ENCODE measurements around the gene ANTKMT.

Gene ANTKMT

DNA sequence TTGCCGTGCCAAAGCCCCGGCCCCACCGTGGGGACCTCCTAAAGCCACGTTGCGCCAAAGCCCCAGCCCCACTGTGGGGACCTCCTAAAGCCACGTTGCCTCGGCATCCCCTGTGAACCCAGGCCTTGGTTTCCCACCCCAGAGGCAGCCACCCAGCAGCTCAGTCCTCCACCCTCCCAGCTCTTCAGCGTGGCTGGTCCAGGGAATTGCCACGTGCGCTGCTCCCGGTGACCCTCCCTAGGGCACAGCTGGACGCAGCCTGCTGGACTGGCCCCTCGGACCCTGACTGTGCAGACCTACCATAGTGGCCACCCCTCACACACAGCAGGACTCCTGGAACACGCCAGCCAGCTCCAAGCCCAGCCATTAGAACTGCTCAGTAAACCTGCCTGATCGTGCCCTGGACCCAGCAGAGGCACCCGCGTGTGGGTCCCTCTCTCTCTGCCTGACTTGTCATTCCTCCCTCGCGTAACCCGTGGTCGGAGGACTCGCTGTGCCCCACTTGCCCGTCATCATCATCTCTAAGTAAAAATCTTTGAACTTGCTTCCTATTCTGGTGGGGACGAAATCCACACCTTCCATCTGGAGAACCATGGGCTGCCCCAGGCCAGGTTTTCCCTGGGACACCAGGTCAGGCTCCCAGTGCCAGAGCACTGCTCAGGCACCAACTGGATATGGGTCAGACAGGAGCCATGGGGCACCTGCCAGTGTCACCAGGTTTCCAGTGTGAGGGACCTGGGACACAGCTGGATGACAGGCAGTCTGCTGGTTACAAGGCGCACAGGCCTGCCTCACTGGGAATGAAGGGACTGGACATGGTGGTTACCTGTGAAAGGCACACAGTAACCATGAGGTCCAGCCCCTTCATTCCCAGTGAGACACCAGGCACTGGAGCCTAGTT, 14.3 kb downstream of the ANTKMT start:
- DNase-seq (ENCODE audit: low read depth in 1 of 2, low spot score in 1 of 2), result no peak
- H3K27me3 ChIP-seq (ENCODE audit: insufficient read depth, poor library complexity, severe bottlenecking), result no peaks in the 10 kb centered on the region
- no peak overlapping the region for H3K4me3 ChIP-seq (replicated peaks; ENCODE audit: insufficient read depth, low read length)
- H3K27ac ChIP-seq (replicated peaks), result no peak overlapping the region
- TF ChIP-seq GABPA (IDR thresholded peaks at IDR 0.05; ENCODE audit: low read depth) (no peak), POLR2AphosphoS5 (IDR thresholded peaks at IDR 0.05; ENCODE audit: low read depth) (no peak), CTCF (IDR thresholded peaks at IDR 0.05; ENCODE audit: insufficient read depth, low read length) (no peak), SPI1 (IDR thresholded peaks at IDR 0.05; ENCODE audit: borderline replicate concordance, low read depth) (no peak)
- TF ChIP-seq, protein P1, sequence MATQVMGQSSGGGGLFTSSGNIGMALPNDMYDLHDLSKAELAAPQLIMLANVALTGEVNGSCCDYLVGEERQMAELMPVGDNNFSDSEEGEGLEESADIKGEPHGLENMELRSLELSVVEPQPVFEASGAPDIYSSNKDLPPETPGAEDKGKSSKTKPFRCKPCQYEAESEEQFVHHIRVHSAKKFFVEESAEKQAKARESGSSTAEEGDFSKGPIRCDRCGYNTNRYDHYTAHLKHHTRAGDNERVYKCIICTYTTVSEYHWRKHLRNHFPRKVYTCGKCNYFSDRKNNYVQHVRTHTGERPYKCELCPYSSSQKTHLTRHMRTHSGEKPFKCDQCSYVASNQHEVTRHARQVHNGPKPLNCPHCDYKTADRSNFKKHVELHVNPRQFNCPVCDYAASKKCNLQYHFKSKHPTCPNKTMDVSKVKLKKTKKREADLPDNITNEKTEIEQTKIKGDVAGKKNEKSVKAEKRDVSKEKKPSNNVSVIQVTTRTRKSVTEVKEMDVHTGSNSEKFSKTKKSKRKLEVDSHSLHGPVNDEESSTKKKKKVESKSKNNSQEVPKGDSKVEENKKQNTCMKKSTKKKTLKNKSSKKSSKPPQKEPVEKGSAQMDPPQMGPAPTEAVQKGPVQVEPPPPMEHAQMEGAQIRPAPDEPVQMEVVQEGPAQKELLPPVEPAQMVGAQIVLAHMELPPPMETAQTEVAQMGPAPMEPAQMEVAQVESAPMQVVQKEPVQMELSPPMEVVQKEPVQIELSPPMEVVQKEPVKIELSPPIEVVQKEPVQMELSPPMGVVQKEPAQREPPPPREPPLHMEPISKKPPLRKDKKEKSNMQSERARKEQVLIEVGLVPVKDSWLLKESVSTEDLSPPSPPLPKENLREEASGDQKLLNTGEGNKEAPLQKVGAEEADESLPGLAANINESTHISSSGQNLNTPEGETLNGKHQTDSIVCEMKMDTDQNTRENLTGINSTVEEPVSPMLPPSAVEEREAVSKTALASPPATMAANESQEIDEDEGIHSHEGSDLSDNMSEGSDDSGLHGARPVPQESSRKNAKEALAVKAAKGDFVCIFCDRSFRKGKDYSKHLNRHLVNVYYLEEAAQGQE (IDR thresholded peaks at IDR 0.05; ENCODE audit: insufficient replicate concordance, low read depth), result no peak

- TF ChIP-seq SPI1 (IDR thresholded peaks at IDR 0.05; ENCODE audit: borderline replicate concordance, low read depth), result no peak
- TF ChIP-seq, protein P1 (IDR thresholded peaks at IDR 0.05; ENCODE audit: insufficient replicate concordance, low read depth), result no peak
- no peak for TF ChIP-seq GABPA (IDR thresholded peaks at IDR 0.05; ENCODE audit: low read depth)
- no peak for TF ChIP-seq CTCF (IDR thresholded peaks at IDR 0.05; ENCODE audit: insufficient read depth, low read length)
- no peak for TF ChIP-seq POLR2AphosphoS5 (IDR thresholded peaks at IDR 0.05; ENCODE audit: low read depth)
- Histone ChIP-seq H3K27me3 (ENCODE audit: insufficient read depth, poor library complexity, severe bottlenecking) (no peaks in the 10 kb centered on the region), H3K27ac (replicated peaks) (no peak overlapping the region), H3K4me3 (replicated peaks; ENCODE audit: insufficient read depth, low read length) (no peak overlapping the region)
- DNase-seq (ENCODE audit: low read depth in 1 of 2, low spot score in 1 of 2), result no peak
Observed at GRCh38 chr16:735982-736453, 15.1 kb downstream of the ANTKMT start.

- Histone ChIP-seq H3K4me3 (replicated peaks; ENCODE audit: insufficient read depth, low read length) (no peak overlapping the region), H3K27ac (replicated peaks) (peak overlapping the region; percentile 44), H3K27me3 (ENCODE audit: insufficient read depth, poor library complexity, severe bottlenecking) (no peaks in the 10 kb centered on the region)
- TF ChIP-seq, protein P1 (IDR thresholded peaks at IDR 0.05; ENCODE audit: insufficient replicate concordance, low read depth), result no peak
- no peak for TF ChIP-seq SPI1 (IDR thresholded peaks at IDR 0.05; ENCODE audit: borderline replicate concordance, low read depth)
- no peak for TF ChIP-seq GABPA (IDR thresholded peaks at IDR 0.05; ENCODE audit: low read depth)
- no peak for TF ChIP-seq POLR2AphosphoS5 (IDR thresholded peaks at IDR 0.05; ENCODE audit: low read depth)
- no peak for TF ChIP-seq CTCF (IDR thresholded peaks at IDR 0.05; ENCODE audit: insufficient read depth, low read length)
- DNase-seq (ENCODE audit: low read depth in 1 of 2, low spot score in 1 of 2), result no peak
Observed at GRCh38 chr16:736936-737481, 16.1 kb downstream of the ANTKMT start.

All from HL-60 (cell line).